Vagina (tissue), 2 donors: Measurements from ENCODE around the gene INPP4B. TPM values are rescaled to one million over a fixed set of nuclear protein-coding genes. Genes with fewer than 3 reads are reported as not detected.

Experiments
- DNase-seq, 2 donors: peaks; one replicate each; pipeline ENCODE4 v3.0.0-alpha.2; 2017; ENCODE audit errors: extremely low spot score in 2 of 2
- H3K27ac ChIP-seq: fragments of 200-600 bp; sonication (generic); one replicate; pipeline ENCODE4 v1.5.1; 2019
- H3K27me3 ChIP-seq: fragments of 200-600 bp; sonication (generic); one replicate; pipeline ENCODE4 v1.5.1; 2019
- H3K36me3 ChIP-seq, 2 donors: fragments of 200-600 bp; sonication (generic); one replicate each; pipeline ENCODE4 v1.5.1; 2017 to 2019
- H3K4me1 ChIP-seq: fragments of 200-600 bp; sonication (generic); one replicate; pipeline ENCODE4 v1.5.1; 2019
- H3K4me3 ChIP-seq, 2 donors: fragments of 200-600 bp; sonication (generic); 1 replicate in 1 of 2; 2 replicates in 1 of 2; pipeline ENCODE4 v1.5.1; 2016 to 2019
- H3K9me3 ChIP-seq: fragments of 200-600 bp; sonication (generic); one replicate; pipeline ENCODE4 v1.5.1; 2019
- POLR2A ChIP-seq, 2 donors: fragments of 450-650 bp; IDR thresholded peaks; one replicate each; pipeline ENCODE4 v1.6.1; 2017; ENCODE audit warnings: antibody characterized with exemption in 2 of 2, mild to moderate bottlenecking in 2 of 2, moderate library complexity in 2 of 2
- POLR2AphosphoS5 ChIP-seq, 2 donors: sonication (generic); formaldehyde crosslinking; IDR thresholded peaks; one replicate each; pipeline ENCODE4 v1.9.0; 2017; ENCODE audit warnings: antibody characterized with exemption in 2 of 2, mild to moderate bottlenecking in 2 of 2, low read depth in 1 of 2; ENCODE audit not compliant: insufficient read depth in 1 of 2
- intact Hi-C: fragments of 100-400 bp; cut with DNase I; formaldehyde crosslinking; loops from one replicate; pipeline ENCODE4 v1.15.1; 2023
- total RNA-seq: library from RNA; depleted of rRNA; stranded (reverse); fragments of >200 nt; gene quantifications from one replicate; pipeline ENCODE4 v1.2.3, GENCODE V29; 2016
- TF ChIP-seq, protein P1 (sequence below), 3 experiments: fragments of 450-650 bp in 2 of 3; fragments of 200-600 bp in 1 of 3; sonication (generic) in 1 of 3; IDR thresholded peaks; one replicate each; pipeline ENCODE4 v1.5.1; 2017 to 2019; ENCODE audit warnings: antibody characterized with exemption in 3 of 3, mild to moderate bottlenecking in 2 of 3, moderate library complexity in 2 of 3

The INPP4B gene
- total RNA-seq, 1 donor from 2014 or later, result 21.1 TPM

DNA sequence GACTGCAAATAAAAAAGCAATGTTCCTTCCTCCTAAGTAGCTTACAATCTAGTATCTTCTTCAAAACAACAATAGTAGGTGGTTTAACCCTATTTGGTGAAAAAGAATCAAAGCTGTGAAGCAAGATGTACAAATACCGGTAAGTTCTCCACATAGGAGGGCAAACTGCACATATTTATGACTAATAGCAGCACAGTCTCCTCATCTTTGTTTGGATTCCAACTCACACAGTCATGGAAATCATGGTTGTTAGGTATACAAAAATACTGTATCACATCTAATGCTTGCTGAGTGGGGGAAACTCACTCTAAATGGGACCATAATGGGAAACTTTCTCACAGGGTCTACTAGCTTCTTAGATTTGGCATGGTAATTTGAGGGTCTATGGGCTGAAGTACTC is 597.2 kb downstream of the INPP4B start:
- no peak overlapping the region for H3K4me3 ChIP-seq
- intact Hi-C loops, result no loop called here
- no peak for DNase-seq
- no peak overlapping the region for H3K27ac ChIP-seq
- no peaks in the 10 kb centered on the region for H3K27me3 ChIP-seq
- TF ChIP-seq POLR2A (IDR thresholded peaks at IDR 0.05) (no peak), POLR2AphosphoS5 (IDR thresholded peaks at IDR 0.05; ENCODE audit: insufficient read depth in 1 of 2, low read depth in 1 of 2) (no peak)
- TF ChIP-seq, protein P1, sequence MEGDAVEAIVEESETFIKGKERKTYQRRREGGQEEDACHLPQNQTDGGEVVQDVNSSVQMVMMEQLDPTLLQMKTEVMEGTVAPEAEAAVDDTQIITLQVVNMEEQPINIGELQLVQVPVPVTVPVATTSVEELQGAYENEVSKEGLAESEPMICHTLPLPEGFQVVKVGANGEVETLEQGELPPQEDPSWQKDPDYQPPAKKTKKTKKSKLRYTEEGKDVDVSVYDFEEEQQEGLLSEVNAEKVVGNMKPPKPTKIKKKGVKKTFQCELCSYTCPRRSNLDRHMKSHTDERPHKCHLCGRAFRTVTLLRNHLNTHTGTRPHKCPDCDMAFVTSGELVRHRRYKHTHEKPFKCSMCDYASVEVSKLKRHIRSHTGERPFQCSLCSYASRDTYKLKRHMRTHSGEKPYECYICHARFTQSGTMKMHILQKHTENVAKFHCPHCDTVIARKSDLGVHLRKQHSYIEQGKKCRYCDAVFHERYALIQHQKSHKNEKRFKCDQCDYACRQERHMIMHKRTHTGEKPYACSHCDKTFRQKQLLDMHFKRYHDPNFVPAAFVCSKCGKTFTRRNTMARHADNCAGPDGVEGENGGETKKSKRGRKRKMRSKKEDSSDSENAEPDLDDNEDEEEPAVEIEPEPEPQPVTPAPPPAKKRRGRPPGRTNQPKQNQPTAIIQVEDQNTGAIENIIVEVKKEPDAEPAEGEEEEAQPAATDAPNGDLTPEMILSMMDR (IDR thresholded peaks at IDR 0.05), result no peak
- no peaks in the 10 kb centered on the region for H3K9me3 ChIP-seq
- no peaks in the 10 kb centered on the region for H3K4me1 ChIP-seq
- H3K36me3 ChIP-seq, result no peaks in the 10 kb centered on the region

DNA sequence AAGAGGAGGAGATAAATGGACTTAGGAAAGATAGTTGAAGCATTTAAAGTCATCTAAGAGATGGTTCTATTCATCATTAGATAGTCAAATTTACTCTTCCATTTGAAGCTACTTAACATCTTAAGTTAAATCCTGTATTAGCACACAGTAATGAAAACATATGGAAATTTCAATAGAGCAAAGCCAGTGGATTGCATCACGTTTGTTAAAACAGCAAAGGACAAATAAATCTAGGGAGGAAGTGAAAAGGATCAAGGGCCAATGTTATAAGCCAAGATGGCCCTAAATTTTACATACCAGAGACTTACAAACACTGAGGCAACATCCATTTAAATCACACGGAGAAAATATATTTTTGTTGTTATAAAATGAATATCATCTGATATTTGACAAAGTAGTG is 602.8 kb downstream of the INPP4B start:
- H3K27me3 ChIP-seq, result no peaks in the 10 kb centered on the region
- H3K27ac ChIP-seq, result no peak overlapping the region
- no peak overlapping the region for H3K4me3 ChIP-seq
- no peaks in the 10 kb centered on the region for H3K36me3 ChIP-seq
- intact Hi-C loops, result no loop called here
- H3K4me1 ChIP-seq, result peaks cover 10% of the 10 kb centered on the region
- no peak for DNase-seq
- H3K9me3 ChIP-seq, result no peaks in the 10 kb centered on the region
- TF ChIP-seq POLR2AphosphoS5 (IDR thresholded peaks at IDR 0.05; ENCODE audit: insufficient read depth in 1 of 2, low read depth in 1 of 2) (no peak), POLR2A (IDR thresholded peaks at IDR 0.05) (no peak)
- TF ChIP-seq, protein P1 (IDR thresholded peaks at IDR 0.05), result no peak

DNA sequence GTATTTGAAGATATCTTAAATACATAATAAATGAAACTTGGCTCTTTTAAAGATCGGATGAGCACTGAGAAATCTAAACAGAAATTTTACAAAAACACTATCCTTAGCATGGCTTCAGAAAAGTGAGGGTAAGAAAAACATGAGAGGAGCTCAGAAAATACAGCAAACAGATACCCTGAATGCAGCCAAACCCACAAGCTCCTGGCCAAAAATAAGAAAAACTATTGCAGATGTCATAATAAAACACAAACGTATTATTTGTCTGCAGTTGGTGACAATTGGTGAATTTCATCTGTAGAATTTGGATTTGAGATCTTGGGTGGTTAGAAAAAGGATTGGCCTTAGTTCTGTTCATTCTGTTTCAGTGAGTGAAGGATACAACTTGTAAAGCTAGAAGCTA is 603.9 kb downstream of the INPP4B start:
- Histone ChIP-seq H3K27ac (no peak overlapping the region), H3K9me3 (no peaks in the 10 kb centered on the region), H3K4me1 (peaks cover 10% of the 10 kb centered on the region), H3K27me3 (no peaks in the 10 kb centered on the region), H3K4me3 (no peak overlapping the region), H3K36me3 (no peaks in the 10 kb centered on the region)
- no peak for DNase-seq
- intact Hi-C loops, result no loop called here
- no peak for TF ChIP-seq POLR2AphosphoS5 (IDR thresholded peaks at IDR 0.05; ENCODE audit: insufficient read depth in 1 of 2, low read depth in 1 of 2)
- TF ChIP-seq, protein P1 (IDR thresholded peaks at IDR 0.05), result no peak

DNA sequence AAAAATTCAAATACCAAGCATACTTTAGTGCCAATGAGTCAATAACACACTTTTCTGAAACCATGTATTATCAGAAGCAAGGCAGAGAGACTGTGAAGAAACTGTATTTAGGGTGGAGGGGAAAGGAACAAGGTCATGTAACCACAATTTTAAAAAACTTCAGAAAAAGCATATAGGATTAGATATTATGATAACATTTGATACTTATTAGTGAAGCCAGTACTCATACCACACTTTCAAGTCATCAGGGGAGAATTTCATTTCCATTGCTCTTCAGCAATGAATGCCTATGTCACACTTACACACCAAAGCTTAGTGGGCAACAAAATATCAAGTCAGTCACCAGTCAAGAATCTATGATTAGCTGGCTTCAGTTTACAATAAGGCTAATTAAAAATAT is 607.5 kb downstream of the INPP4B start:
- Histone ChIP-seq H3K36me3 (no peaks in the 10 kb centered on the region), H3K4me1 (peaks cover 10% of the 10 kb centered on the region), H3K27me3 (no peaks in the 10 kb centered on the region), H3K27ac (no peak overlapping the region), H3K4me3 (no peak overlapping the region), H3K9me3 (no peaks in the 10 kb centered on the region)
- no peak for DNase-seq
- intact Hi-C loops, result no loop called here
- TF ChIP-seq, protein P1 (IDR thresholded peaks at IDR 0.05), result no peak
- TF ChIP-seq POLR2AphosphoS5 (IDR thresholded peaks at IDR 0.05; ENCODE audit: insufficient read depth in 1 of 2, low read depth in 1 of 2) (no peak), POLR2A (IDR thresholded peaks at IDR 0.05) (no peak)

DNA sequence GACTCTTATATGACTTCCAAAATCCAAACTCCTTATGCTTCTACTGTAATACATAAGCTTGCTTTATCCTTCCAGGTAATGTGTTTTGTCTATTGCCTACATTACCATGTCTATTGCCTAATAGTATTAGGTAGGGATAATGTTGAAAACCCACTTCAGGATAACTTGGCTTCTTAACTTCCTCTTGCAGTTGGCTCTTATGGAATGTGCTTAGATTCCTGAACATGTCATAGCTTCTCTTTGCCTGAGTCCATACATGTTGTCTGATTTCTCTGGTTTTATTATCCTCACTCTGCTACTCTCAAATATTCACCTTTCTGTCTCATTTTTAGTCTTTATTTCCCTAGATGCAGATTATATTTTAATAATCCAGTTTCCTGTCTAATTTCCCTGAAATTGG is 609.8 kb downstream of the INPP4B start:
- H3K27me3 ChIP-seq, result no peaks in the 10 kb centered on the region
- TF ChIP-seq, protein P1 (IDR thresholded peaks at IDR 0.05), result no peak
- TF ChIP-seq POLR2A (IDR thresholded peaks at IDR 0.05), result no peak
- no peak for TF ChIP-seq POLR2AphosphoS5 (IDR thresholded peaks at IDR 0.05; ENCODE audit: insufficient read depth in 1 of 2, low read depth in 1 of 2)
- H3K27ac ChIP-seq, result no peak overlapping the region
- no peaks in the 10 kb centered on the region for H3K36me3 ChIP-seq
- DNase-seq, result no peak
- H3K4me3 ChIP-seq, result no peak overlapping the region
- no peaks in the 10 kb centered on the region for H3K4me1 ChIP-seq
- H3K9me3 ChIP-seq, result no peaks in the 10 kb centered on the region
- intact Hi-C loops, result no loop called here
